ENCODE measurements around the gene SGCA.

Gene SGCA

GRCh38 chr17:50194934-50195865, 29.4 kb downstream of the SGCA start:
- no peak for DNase-seq

DNA sequence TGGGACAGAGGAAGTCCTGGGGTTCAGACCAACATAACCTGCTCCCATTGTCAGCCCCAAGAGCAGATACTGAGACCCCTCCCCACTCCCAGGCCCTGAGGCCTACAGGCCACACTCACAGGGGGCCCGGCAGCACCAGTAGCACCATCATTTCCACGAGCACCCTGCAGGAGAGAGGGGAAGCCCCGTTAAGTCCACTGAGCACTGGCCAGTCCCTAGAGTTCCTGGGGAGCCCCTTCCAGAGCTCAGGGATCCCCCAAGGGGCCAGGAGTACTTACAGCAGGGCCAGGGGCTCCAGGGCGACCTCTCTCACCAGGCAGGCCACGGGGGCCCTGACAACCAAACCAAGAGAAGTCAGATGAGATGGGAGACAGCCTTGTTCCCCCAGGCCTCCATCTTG, 30.2 kb downstream of the SGCA start:
- no peak for DNase-seq

- no peak for DNase-seq
Measured at GRCh38 chr17:50196826-50197225, 31.0 kb downstream of the SGCA start.

- DNase-seq: peak; percentile 75 to 85 (median 83)
Measured at GRCh38 chr17:50198026-50198669, 32.3 kb downstream of the SGCA start.

DNA sequence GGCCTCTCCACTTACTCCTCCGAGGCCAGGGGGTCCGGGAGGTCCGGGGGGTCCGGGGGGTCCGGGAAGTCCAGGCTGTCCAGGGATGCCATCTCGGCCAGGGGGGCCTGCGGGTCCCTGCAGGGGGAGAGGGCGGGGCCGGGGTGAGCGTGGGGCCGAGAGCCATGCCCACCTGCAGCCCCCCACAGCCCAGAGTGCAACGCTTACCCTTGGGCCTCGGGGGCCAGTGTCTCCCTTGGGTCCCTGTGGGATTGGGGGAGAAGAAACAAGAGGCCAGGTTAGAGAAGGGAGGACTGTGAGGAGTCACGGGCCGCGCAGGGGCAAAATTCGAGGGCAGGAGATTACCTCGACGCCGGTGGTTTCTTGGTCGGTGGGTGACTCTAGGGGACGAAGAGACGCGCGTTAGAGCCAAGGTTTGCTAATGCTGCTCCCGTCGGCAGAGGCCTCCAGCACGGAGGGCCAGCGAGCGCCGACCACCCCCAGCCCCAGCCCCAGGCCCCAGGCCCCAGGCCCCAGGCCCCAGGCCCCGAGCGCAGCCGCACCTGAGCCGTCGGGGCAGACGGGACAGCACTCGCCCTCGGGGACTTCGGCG, 33.5 kb downstream of the SGCA start:
- no peak for DNase-seq

GRCh38 chr17:50199803-50200456, 34.1 kb downstream of the SGCA start:
- DNase-seq: peak in 3 of 4 experiments; percentile 13 to 33 (median 22)

DNA sequence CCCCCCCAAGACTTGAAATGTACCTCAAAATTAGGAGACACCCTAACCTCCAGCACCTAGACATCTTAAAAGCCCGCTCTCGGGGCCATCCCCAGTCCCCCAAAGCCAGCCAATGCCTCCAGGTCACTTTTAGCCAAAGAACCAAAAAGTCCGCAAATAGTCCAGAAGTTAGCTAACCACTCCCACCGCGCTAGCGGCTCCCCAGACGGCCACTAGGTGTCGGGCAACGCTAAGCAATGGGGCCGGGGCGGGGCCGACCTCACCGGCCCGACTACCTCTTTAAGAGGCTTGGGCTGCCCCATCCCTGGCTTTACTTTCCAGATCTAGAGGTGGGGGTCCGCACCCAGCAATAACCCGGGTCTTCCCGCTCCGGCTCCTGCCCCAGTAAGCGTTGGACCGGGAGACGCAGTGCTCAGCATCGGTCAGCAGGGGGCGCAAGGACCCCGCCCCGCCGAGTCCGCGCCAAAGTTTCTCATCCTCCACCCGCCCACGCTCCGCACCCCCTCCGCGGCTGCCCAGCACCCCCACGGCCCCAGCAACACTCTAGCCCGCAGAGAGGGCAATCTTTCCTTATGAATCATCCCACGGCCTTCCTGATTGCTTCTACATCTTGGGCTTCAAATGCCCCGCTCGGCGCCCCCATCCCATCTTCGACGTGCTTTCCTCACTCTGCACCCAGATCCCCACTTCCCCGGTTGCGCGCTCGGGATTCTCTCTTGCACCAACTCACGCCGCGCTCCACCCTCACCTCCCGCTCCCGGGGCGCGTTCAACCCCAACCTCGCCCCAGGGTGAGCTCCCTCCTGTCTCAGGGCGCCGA, 34.9 kb downstream of the SGCA start:
- peak; percentile 85 to 92 (median 91) for DNase-seq

DNA sequence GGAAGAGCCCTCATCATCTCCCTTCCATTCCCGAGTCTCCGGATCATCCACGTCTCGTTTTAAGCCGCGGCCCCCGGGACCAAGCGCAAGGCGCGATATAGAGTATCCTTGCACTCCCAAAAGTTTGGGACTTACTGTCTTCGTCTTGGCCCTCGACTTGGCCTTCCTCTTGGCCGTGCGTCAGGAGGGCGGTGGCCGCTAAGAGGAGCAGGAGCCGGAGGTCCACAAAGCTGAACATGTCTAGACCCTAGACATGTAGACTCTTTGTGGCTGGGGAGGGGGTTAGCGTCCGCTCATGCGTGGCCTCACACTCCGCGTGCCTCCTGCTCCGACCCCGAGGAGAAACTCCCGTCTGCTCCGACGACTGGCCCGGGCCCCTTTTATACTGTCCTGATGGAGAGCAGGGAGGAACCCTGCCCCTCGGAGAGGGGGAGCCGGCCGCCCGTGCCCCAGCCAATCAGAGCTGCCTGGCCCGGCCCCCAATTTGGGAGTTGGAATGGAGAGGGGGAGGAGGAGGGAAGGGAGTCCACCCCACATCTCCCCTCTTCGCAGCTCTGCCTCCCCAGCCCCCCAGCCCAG, 35.6 kb downstream of the SGCA start, which contains the start of gene COL1A1:
Gene COL1A1, minus strand, starts transcription at position 356 of the 579 bp plus-strand sequence. Its CDS starts 118 bp downstream, at position 238.
- DNase-seq: peak in 1 of 4 experiments; percentile 21

DNA sequence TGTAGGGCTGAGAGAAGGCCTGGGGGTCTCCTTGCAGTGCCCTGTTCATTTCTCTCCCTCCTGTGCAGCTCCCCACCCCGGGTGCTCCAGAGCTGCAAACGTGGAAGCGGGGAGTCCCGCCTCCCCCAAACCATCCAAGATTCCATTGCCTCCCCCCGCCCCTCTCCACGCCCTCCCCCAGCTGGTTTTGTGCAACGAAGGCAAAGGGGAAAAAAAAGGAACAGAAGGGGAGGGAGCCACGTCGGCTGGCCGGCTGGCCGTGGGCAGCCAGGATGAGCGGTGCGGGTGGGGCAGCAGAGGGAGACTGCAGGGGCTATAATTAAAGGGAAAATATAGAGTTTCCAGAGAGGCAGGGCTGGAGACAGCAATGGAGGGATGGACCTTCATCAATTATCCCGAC, 37.3 kb downstream of the SGCA start:
- no peak for DNase-seq

- DNase-seq: no peak
Measured at GRCh38 chr17:50203604-50204345, 38.0 kb downstream of the SGCA start.

DNA sequence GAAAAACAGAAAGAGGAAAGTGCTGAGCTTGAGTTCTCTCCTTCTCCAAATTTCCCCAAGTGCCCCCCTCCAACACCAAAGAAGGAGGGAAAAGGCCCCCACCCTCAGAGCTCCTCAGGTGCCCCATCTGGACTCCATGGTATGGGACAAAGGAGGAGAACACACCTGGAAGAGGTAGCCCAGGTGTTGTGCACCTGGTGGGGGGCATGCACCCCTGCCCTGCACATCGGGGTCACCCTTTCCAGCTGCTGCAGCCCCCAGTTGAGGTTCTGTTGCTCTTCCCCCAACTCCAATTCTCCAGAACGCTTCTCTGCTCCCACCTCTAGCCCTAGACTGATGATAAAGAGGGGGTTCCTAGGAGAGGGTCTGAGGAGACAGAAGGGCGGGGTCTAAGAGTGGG, 38.6 kb downstream of the SGCA start:
- no peak for DNase-seq

DNA sequence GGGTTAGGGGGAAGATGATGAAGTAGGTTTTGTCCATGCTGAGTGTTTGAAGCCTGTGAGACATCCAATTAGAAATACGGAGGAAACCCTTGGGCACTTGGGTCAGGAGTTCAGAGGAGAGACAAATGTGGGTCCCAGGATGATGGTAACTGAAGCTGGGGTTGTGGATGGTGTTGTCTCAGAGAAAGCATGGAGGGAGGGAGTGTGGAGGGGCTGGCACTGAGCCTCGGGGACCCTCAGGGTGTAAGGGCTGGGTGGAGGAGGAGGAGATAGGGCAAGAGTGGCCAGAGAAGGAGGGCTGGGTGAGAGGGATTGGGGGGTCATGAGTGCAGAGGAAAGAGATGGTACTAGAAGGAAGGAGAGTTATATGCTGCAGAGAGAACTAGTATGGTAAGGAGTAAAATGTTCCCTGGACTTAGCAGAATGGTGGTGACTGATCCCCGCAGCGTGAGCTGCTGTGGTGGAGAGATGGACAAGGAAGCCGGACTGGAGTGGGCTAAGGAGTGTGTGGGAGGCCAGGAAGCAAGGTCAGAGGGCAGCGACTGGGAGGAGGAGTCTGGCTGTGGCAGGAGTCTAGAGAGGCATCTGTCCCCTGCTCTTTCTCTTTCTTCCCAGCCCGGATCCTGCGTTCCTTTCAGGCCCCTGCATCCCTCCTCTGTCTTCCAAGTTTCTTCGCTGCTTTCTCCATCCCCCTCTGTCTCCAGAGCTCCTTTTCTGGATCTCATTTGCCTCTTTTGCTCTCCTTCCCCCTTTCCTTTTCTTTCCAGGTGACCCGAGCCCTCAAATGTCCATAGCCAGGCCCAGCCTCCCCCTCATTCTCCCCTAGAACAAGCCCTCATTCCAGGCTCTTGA, 39.5 kb downstream of the SGCA start:
- no peak for DNase-seq

- no peak for DNase-seq
Measured at GRCh38 chr17:50205963-50206505, 40.2 kb downstream of the SGCA start.

DNA sequence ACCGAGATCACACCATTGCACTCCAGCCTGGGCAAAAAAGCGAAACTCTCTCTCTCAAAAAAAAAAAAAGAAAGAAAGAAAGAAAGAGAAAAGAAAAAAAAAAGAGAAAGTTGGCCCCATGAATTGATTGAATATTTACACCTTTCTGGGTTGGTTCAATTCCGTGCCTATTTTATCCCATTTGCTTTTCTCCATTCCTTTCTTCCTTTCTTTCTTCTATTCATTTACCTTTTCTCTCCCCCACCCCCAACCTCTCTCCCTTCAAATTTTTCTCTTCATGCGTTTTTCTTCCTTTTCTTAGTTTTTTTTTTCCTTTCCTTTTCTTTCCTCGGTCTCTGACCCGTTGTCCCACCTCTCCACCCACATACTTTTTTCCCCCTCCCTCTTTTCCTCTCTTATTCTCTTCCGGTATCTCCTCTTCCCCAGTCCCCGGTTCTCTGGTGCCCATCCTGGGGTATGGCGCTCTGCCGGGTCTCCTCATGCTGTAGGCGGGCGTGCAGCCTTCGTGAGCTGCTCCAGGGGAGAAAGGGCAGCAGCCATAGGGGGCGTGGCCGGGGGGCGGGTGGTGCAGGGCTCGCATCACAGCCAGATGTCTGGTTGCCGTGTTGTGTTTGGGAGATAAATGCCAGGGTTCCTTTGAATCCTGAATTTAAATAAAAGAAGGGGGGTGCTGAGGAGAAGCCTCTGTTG, 40.9 kb downstream of the SGCA start:
- DNase-seq: peak in 1 of 4 experiments; percentile 15

- DNase-seq: no peak
Measured at GRCh38 chr17:50207315-50207714, 41.5 kb downstream of the SGCA start.

- no peak for DNase-seq
Measured at GRCh38 chr17:50207792-50208567, 42.2 kb downstream of the SGCA start.

DNA sequence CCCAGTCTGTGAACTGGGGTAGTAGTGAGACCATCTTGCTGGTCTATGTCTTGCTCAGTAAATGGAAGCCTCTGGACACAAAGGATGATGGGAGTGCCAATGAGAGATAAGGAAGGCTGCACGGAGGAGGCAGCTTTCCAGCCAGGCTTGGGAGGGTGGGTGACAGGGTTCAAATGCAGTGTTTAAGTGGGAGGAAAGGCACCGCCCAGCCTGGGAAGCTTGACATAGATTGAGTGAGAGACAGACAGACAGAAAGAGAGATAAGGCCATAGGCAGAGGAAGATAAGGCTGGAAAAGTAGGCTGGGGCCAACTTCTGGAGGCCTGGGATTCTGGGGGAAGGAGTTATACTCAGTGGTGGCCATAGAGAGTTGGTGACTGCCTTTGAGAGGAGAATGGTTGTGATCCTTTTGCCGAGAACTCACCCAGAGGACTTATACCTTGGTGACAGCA, 42.8 kb downstream of the SGCA start:
- no peak for DNase-seq

- DNase-seq: no peak
Measured at GRCh38 chr17:50209133-50209471, 43.3 kb downstream of the SGCA start.
